K562 (cell line): ENCODE measurements around the gene CPPED1. TPM values are rescaled to one million over a fixed set of nuclear protein-coding genes. Genes with fewer than 3 reads are reported as not detected.

Experiments used
- ATF2 ChIP-seq: sonication (generic); formaldehyde crosslinking; IDR thresholded peaks from 2 replicates; pipeline ENCODE4 v1.8.1; 2022; ENCODE audit warnings: missing genetic modification reagents
- BACH1 ChIP-seq: fragments of 200-800 bp; sonication (Bioruptor generic); IDR thresholded peaks from 2 replicates; pipeline ENCODE4 v1.6.1; 2016; ENCODE audit warnings: missing genetic modification characterization, missing compliant biosample characterization
- BMI1 ChIP-seq: fragments of 150-350 bp; IDR thresholded peaks from 2 replicates; pipeline ENCODE4 v1.6.1; 2014; ENCODE audit warnings: low read length
- HDAC2 ChIP-seq: fragments of 450-650 bp; IDR thresholded peaks from 2 replicates; pipeline ENCODE4 v1.6.1; 2016; ENCODE audit warnings: mild to moderate bottlenecking
- HNRNPL ChIP-seq: fragments of 200-400 bp; formaldehyde crosslinking; IDR thresholded peaks from 2 replicates; pipeline ENCODE4 v1.6.1; 2017; ENCODE audit warnings: low read depth, mild to moderate bottlenecking, low read length
- KDM2B ChIP-seq: fragments of 250-450 bp; sonication (Bioruptor Pico); IDR thresholded peaks from 2 replicates; pipeline ENCODE4 v1.8.0; 2021; ENCODE audit warnings: mild to moderate bottlenecking, moderate library complexity
- LEF1 ChIP-seq: fragments of 450-650 bp; IDR thresholded peaks from 2 replicates; pipeline ENCODE4 v1.6.1; 2016; ENCODE audit warnings: mild to moderate bottlenecking
- RERE ChIP-seq: sonication (generic); formaldehyde crosslinking; IDR thresholded peaks from 2 replicates; pipeline ENCODE4 v1.8.0; 2023; ENCODE audit warnings: missing genetic modification reagents, mild to moderate bottlenecking, borderline replicate concordance
- RHOXF2B ChIP-seq: fragments of 250-450 bp; sonication (Bioruptor Pico); conservative IDR thresholded peaks from 2 replicates; pipeline ENCODE4 v1.5.1; 2021
- RUNX1 ChIP-seq: sonication (generic); IDR thresholded peaks from 2 replicates; pipeline ENCODE4 v1.6.1; 2016; ENCODE audit warnings: antibody characterized with exemption, low read depth
- TAF1 ChIP-seq: IDR thresholded peaks from 2 replicates; pipeline ENCODE4 v1.6.1; 2011; ENCODE audit warnings: mild to moderate bottlenecking, low read length, moderate library complexity; ENCODE audit not compliant: insufficient read depth, control insufficient read depth, severe bottlenecking; ENCODE audit errors: extremely low read depth
- TOE1 ChIP-seq, 2 experiments: fragments of 450-650 bp in 1 of 2; sonication (generic) in 1 of 2; formaldehyde crosslinking in 1 of 2; IDR thresholded peaks; 2 replicates each; pipeline versions ENCODE4 v1.7.1 to v1.8.0; 2016 to 2022; ENCODE audit warnings: borderline replicate concordance in 2 of 2, mild to moderate bottlenecking in 2 of 2, antibody characterized with exemption in 1 of 2, inconsistent platforms in 1 of 2, low read depth in 1 of 2, missing genetic modification reagents in 1 of 2, moderate library complexity in 1 of 2
- ZBTB17 ChIP-seq: fragments of 450-650 bp; formaldehyde crosslinking; IDR thresholded peaks from 2 replicates; pipeline ENCODE4 v1.4.0; 2020; ENCODE audit warnings: mild to moderate bottlenecking
- ZBTB2 ChIP-seq: fragments of 450-650 bp; IDR thresholded peaks from 2 replicates; pipeline ENCODE4 v1.6.1; 2016; ENCODE audit warnings: antibody characterized with exemption
- ZBTB33 ChIP-seq: sonication (generic); formaldehyde crosslinking; IDR thresholded peaks from 2 replicates; pipeline ENCODE4 v1.8.1; 2023; ENCODE audit warnings: mild to moderate bottlenecking, missing genetic modification reagents
- ZC3H4 ChIP-seq: sonication (generic); formaldehyde crosslinking; IDR thresholded peaks from 2 replicates; pipeline ENCODE4 v1.9.0; 2021; ENCODE audit warnings: missing genetic modification reagents, borderline replicate concordance
- ZC3H8 ChIP-seq: fragments of 450-650 bp; IDR thresholded peaks from 2 replicates; pipeline ENCODE4 v1.6.1; 2017
- ZKSCAN3 ChIP-seq: fragments of 250-450 bp; sonication (Bioruptor Pico); IDR thresholded peaks from 2 replicates; pipeline ENCODE4 v1.4.0; 2020
- ZNF146 ChIP-seq: IDR thresholded peaks from one replicate; pipeline ENCODE4 v1.6.1; 2018; ENCODE audit warnings: missing compliant biosample characterization; ENCODE audit not compliant: unreplicated experiment
- polyA plus RNA-seq, 8 experiments: library from polyadenylated mRNA; depleted of rRNA in 4 of 8; stranded (reverse) in 5 of 8; unstranded in 3 of 8; fragments of >200 nt; fragmentation: Nextera tagmentation in 2 of 8; fragmentation: Illumina TruSeq in 1 of 8; extraction: Ambion mirVana in 2 of 8; extraction: Trizol in 1 of 8; gene quantifications; 2 replicates each; pipeline versions ENCODE4 v1.2.1 to v1.2.3, GENCODE V29; 2011 to 2014; ENCODE audit warnings: inconsistent platforms in 1 of 8, missing spikeins in 1 of 8
- total RNA-seq, 7 experiments: library from RNA; depleted of rRNA in 6 of 7; stranded (reverse); fragments of >200 nt in 6 of 7; fragmentation: Illumina TruSeq in 2 of 7; extraction: Trizol in 2 of 7; gene quantifications; 2 replicates each; pipeline versions ENCODE4 v1.2.1 to v1.2.3, GENCODE V29; 2011 to 2021; ENCODE audit warnings: low replicate concordance in 1 of 7

Gene CPPED1
- total and polyA plus RNA-seq, 9 of the 15 experiments (the other 6 are each of a cell fraction or from before 2014, with no cell fraction given) = 7.5 to 25.7 (median 16.9) TPM

GRCh38 chr16:12801511-12802042 is 2.1 kb downstream of the CPPED1 start (continued):
- TF ChIP-seq RERE (CRISPR knock-in tag) (no peak), LEF1 (0 out of 2 replicates have a peak, but pooled peaks have one; percentile 38), ZBTB17 (CRISPR knock-in tag) (0 out of 2 replicates have a peak, but pooled peaks have one; percentile 35), BMI1 (no peak), ATF2 (CRISPR knock-in tag) (no peak), BACH1 (tag) (no peak), RUNX1 (no peak), HDAC2 (no peak), RHOXF2B (CRISPR knock-in tag) (no peak), ZBTB33 (CRISPR knock-in tag) (no peak), ZKSCAN3 (no peak), ZNF146 (CRISPR knock-in tag) (no peak), ZC3H4 (CRISPR knock-in tag) (no peak), ZC3H8 (no peak), TAF1 (no peak), TOE1 (IDR thresholded peaks at IDR 0.05; ENCODE audit: borderline replicate concordance) (no peak), TOE1 (CRISPR knock-in tag; IDR thresholded peaks at IDR 0.05; ENCODE audit: borderline replicate concordance, low read depth) (no peak), ZBTB2 (no peak), KDM2B (CRISPR knock-in tag) (no peak), HNRNPL (no peak)
